SK-N-SH treated with all-trans-retinoic acid at 6 μM for 48 hours (cell line): ENCODE data around the gene SLC18A3.

Experiments
- ATAC-seq: fragments of 200-7000 bp; cut with Tn5 transposase; 3 replicates; pipeline ENCODE4 v1.9.1; 2020; ENCODE audit warnings: mild to moderate bottlenecking, moderate library complexity
- ARNTL ChIP-seq: fragments of 450-650 bp; formaldehyde crosslinking; IDR thresholded peaks from 2 replicates; pipeline ENCODE4 v1.5.0; 2020; ENCODE audit warnings: low read depth, mild to moderate bottlenecking, moderate library complexity, borderline replicate concordance
- BACH2 ChIP-seq: fragments of 250-450 bp; sonication (Bioruptor Pico); IDR thresholded peaks from 2 replicates; pipeline ENCODE4 v1.9.0; 2021; ENCODE audit warnings: mild to moderate bottlenecking, borderline replicate concordance
- CREB5 ChIP-seq: fragments of 250-450 bp; sonication (Bioruptor Pico); IDR thresholded peaks from 2 replicates; pipeline ENCODE4 v1.5.1; 2020; ENCODE audit warnings: low read depth, mild to moderate bottlenecking, moderate library complexity
- CSDC2 ChIP-seq: fragments of 250-450 bp; sonication (Bioruptor Pico); IDR thresholded peaks from 2 replicates; pipeline ENCODE4 v1.5.0; 2020; ENCODE audit warnings: mild to moderate bottlenecking, moderate library complexity
- CSRNP3 ChIP-seq: fragments of 250-450 bp; sonication (Bioruptor Pico); IDR thresholded peaks from 2 replicates; pipeline ENCODE4 v1.5.1; 2021; ENCODE audit warnings: mild to moderate bottlenecking, moderate library complexity
- GLIS3 ChIP-seq: fragments of 250-450 bp; sonication (Bioruptor Pico); IDR thresholded peaks from 2 replicates; pipeline ENCODE4 v1.5.0; 2020; ENCODE audit warnings: mild to moderate bottlenecking, moderate library complexity
- OSR1 ChIP-seq: fragments of 250-450 bp; sonication (Bioruptor Pico); IDR thresholded peaks from 2 replicates; pipeline ENCODE4 v1.8.0; 2022; ENCODE audit warnings: moderate library complexity, mild to moderate bottlenecking, inconsistent platforms
- POU6F1 ChIP-seq: fragments of 250-450 bp; sonication (Bioruptor Pico); IDR thresholded peaks from 2 replicates; pipeline ENCODE4 v1.8.0; 2021; ENCODE audit warnings: low read depth, mild to moderate bottlenecking, moderate library complexity, borderline replicate concordance
- PPARA ChIP-seq: fragments of 250-450 bp; sonication (Bioruptor Pico); IDR thresholded peaks from 2 replicates; pipeline ENCODE4 v1.5.0; 2020; ENCODE audit warnings: mild to moderate bottlenecking, borderline replicate concordance
- RARB ChIP-seq: fragments of 250-450 bp; sonication (Bioruptor Pico); IDR thresholded peaks from 2 replicates; pipeline ENCODE4 v1.8.0; 2021; ENCODE audit warnings: mild to moderate bottlenecking, moderate library complexity
- SNAI2 ChIP-seq: fragments of 250-450 bp; sonication (Bioruptor Pico); IDR thresholded peaks from 2 replicates; pipeline ENCODE4 v1.5.0; 2020; ENCODE audit warnings: mild to moderate bottlenecking, moderate library complexity
- TCF4 ChIP-seq: fragments of 250-450 bp; sonication (Bioruptor Pico); IDR thresholded peaks from 2 replicates; pipeline ENCODE4 v1.8.0; 2021; ENCODE audit warnings: mild to moderate bottlenecking, moderate library complexity, borderline replicate concordance
- TOX ChIP-seq: fragments of 250-450 bp; sonication (Bioruptor Pico); IDR thresholded peaks from 2 replicates; pipeline ENCODE4 v1.8.0; 2021; ENCODE audit warnings: mild to moderate bottlenecking, moderate library complexity, borderline replicate concordance
- TSHZ2 ChIP-seq: fragments of 250-450 bp; sonication (Bioruptor Pico); IDR thresholded peaks from 2 replicates; pipeline ENCODE4 v1.5.0; 2020; ENCODE audit warnings: mild to moderate bottlenecking, moderate library complexity
- ZC3H10 ChIP-seq: fragments of 250-450 bp; sonication (Bioruptor Pico); IDR thresholded peaks from 2 replicates; pipeline ENCODE4 v1.5.1; 2021; ENCODE audit warnings: mild to moderate bottlenecking, moderate library complexity
- ZFP3 ChIP-seq: fragments of 250-450 bp; sonication (Bioruptor Pico); IDR thresholded peaks from 2 replicates; pipeline ENCODE4 v1.5.0; 2020; ENCODE audit warnings: mild to moderate bottlenecking, moderate library complexity
- ZFP30 ChIP-seq: fragments of 450-650 bp; formaldehyde crosslinking; IDR thresholded peaks from 2 replicates; pipeline ENCODE4 v1.5.0; 2022; ENCODE audit warnings: mild to moderate bottlenecking, moderate library complexity
- ZNF70 ChIP-seq: fragments of 450-650 bp; formaldehyde crosslinking; IDR thresholded peaks from 2 replicates; pipeline ENCODE4 v1.5.0; 2020; ENCODE audit warnings: mild to moderate bottlenecking, moderate library complexity
- ZNF8 ChIP-seq: fragments of 450-650 bp; formaldehyde crosslinking; IDR thresholded peaks from 2 replicates; pipeline ENCODE4 v1.5.0; 2020; ENCODE audit warnings: mild to moderate bottlenecking, moderate library complexity

Gene SLC18A3

GRCh38 chr10:49621561-49621960, 11.5 kb downstream of the SLC18A3 start:
- ATAC-seq = no peak
- TF ChIP-seq BACH2 (no peak), CSRNP3 (CRISPR knock-in tag) (no peak), ZNF70 (no peak), CSDC2 (CRISPR knock-in tag) (no peak), SNAI2 (CRISPR knock-in tag) (no peak), TSHZ2 (CRISPR knock-in tag) (no peak), ZFP3 (CRISPR knock-in tag) (no peak), ZNF8 (CRISPR knock-in tag) (no peak), PPARA (no peak), GLIS3 (CRISPR knock-in tag) (no peak), ZFP30 (CRISPR knock-in tag) (no peak), TCF4 (no peak), ARNTL (CRISPR knock-in tag) (no peak), ZC3H10 (CRISPR knock-in tag) (no peak), POU6F1 (CRISPR knock-in tag) (no peak), TOX (CRISPR knock-in tag) (no peak)

GRCh38 chr10:49622426-49623425, 12.6 kb downstream of the SLC18A3 start:
- TF ChIP-seq CREB5 (CRISPR knock-in tag) (no peak), GLIS3 (CRISPR knock-in tag) (no peak), ZFP30 (CRISPR knock-in tag) (no peak), TCF4 (no peak), TSHZ2 (CRISPR knock-in tag) (no peak)
- no peak for ATAC-seq

- TF ChIP-seq OSR1 (CRISPR knock-in tag) (no peak), POU6F1 (CRISPR knock-in tag) (no peak), SNAI2 (CRISPR knock-in tag) (no peak), RARB (CRISPR knock-in tag) (no peak), CREB5 (CRISPR knock-in tag) (no peak), ZFP3 (CRISPR knock-in tag) (no peak), TCF4 (no peak)
- ATAC-seq = no peak
Measured at GRCh38 chr10:49624629-49625028, 14.5 kb downstream of the SLC18A3 start.
